ENCODE data around the gene CPM.

- TF ChIP-seq CTCF (conservative IDR thresholded peaks at IDR 0.05), result no peak
- TF ChIP-seq ZFX (IDR thresholded peaks at IDR 0.05), result no peak
These were observed 39.6 kb upstream of the CPM start for GRCh38 chr12:68972595-68972994.
